Adipocyte (in vitro differentiated cells): ENCODE measurements around the gene PAQR3.
A peak's percentile ranks its signal among the peaks of the same experiment; 100 is the strongest.

Experiments used
- DNase-seq: peaks from one replicate; pipeline ENCODE4 v3.0.0-alpha.2; 2015; ENCODE audit warnings: low read depth
- H3K27me3 ChIP-seq: replicated peaks from 2 replicates; pipeline ENCODE4 v1.7.0; 2013; ENCODE audit warnings: mild to moderate bottlenecking, low read length, moderate library complexity; ENCODE audit not compliant: control insufficient read depth, insufficient read depth
- H3K36me3 ChIP-seq: 2 replicates; pipeline ENCODE4 v1.7.0; 2013; ENCODE audit warnings: low read length, mild to moderate bottlenecking, moderate library complexity; ENCODE audit not compliant: control insufficient read depth, insufficient read depth, severe bottlenecking
- H3K4me1 ChIP-seq: 2 replicates; pipeline ENCODE4 v1.7.0; 2013; ENCODE audit warnings: mild to moderate bottlenecking, low read length, moderate library complexity; ENCODE audit not compliant: control insufficient read depth, insufficient read depth
- H3K4me3 ChIP-seq: 2 replicates; pipeline ENCODE4 v1.7.0; 2013; ENCODE audit warnings: mild to moderate bottlenecking, low read length, moderate library complexity
- H3K9ac ChIP-seq: 2 replicates; pipeline ENCODE4 v1.7.0; 2013; ENCODE audit warnings: mild to moderate bottlenecking, low read length, moderate library complexity
- H3K9me3 ChIP-seq: 2 replicates; pipeline ENCODE4 v1.7.0; 2013; ENCODE audit warnings: mild to moderate bottlenecking, low read length, moderate library complexity; ENCODE audit not compliant: control insufficient read depth

PAQR3 gene

DNA sequence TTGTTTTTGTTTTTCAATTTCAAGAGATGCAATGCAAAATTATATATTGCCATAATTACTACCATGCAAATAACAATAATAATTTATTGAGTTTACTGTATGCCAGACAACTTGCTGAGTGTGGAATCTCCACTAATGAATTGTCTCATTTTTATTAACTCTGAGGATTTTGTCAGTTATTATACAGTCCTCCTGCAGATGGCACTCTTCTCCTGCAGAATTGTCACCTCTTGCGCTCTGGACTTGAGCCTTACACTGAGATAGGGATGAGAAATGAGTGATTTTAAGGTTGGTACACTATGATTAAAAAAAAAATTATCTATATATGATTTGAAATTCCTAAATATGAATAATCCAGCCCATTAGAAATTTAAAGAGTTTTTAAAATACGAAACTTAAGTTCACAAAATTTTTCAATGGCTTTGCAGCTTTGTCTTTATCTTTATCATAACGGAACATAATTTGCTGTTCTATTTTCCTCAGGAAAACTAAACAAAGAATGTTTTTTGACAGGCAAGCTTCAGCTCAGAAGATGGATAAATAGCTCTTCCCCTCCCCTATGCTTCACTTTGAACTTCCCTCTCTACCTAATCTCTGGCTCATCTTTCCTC, 12.7 kb upstream of the PAQR3 start:
- peak; percentile 80 for DNase-seq
- no peaks in the 10 kb centered on the region for H3K9me3 ChIP-seq
- no peak overlapping the region for H3K4me3 ChIP-seq
- no peak overlapping the region for H3K9ac ChIP-seq
- no peaks in the 10 kb centered on the region for H3K36me3 ChIP-seq
- no peaks in the 10 kb centered on the region for H3K27me3 ChIP-seq
- H3K4me1 ChIP-seq, result no peaks in the 10 kb centered on the region

DNA sequence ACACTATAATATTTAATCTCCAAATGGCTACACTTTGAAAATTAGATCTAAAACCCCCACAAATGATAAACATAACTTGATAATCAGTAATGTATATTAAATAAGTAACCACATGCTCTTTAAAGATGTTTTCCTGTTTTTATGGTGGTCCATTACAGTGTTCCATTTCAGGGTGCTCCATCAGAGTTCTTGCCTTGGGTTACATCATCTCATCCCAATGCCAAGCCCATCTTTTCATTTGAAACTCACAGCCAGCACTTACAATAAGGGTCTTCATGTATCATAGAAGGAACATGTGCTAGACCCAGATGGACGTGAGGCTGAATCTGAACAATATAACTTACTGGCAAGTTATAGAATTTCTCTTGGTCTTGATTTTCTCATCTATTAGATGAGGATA, 10.5 kb upstream of the PAQR3 start:
- H3K9me3 ChIP-seq, result peaks cover 5% of the 10 kb centered on the region
- no peaks in the 10 kb centered on the region for H3K27me3 ChIP-seq
- no peak overlapping the region for H3K4me3 ChIP-seq
- H3K4me1 ChIP-seq, result no peaks in the 10 kb centered on the region
- H3K36me3 ChIP-seq, result no peaks in the 10 kb centered on the region
- no peak overlapping the region for H3K9ac ChIP-seq
- DNase-seq, result no peak

DNA sequence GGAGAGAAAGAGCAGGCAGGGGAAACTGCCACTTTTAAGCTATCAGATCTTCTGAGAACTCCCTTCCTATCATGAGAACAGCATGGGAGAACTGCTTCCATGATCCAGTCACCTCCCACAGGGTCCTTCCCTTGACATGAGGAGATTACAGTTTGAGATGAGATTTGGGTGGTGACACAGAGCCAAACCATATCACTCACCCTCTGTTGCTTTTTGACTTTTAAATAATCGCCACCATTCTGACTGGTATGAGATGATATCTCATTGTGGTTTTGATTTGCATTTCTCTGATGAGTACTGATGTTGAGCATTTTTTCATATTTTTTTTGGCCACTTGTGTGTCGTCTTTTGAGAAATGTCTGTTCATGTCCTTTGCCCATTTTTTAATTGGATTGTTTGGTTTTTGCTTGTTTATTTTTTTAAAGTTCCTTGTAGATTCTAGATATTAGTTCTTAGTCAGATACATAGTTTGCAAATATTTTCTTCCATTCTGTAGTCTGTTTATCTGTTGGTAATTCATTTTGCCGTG, 6.5 kb upstream of the PAQR3 start:
- Histone ChIP-seq H3K27me3 (no peaks in the 10 kb centered on the region), H3K4me3 (no peak overlapping the region), H3K4me1 (no peaks in the 10 kb centered on the region), H3K9me3 (peaks cover 5% of the 10 kb centered on the region), H3K36me3 (no peaks in the 10 kb centered on the region), H3K9ac (no peak overlapping the region)
- DNase-seq, result no peak

DNA sequence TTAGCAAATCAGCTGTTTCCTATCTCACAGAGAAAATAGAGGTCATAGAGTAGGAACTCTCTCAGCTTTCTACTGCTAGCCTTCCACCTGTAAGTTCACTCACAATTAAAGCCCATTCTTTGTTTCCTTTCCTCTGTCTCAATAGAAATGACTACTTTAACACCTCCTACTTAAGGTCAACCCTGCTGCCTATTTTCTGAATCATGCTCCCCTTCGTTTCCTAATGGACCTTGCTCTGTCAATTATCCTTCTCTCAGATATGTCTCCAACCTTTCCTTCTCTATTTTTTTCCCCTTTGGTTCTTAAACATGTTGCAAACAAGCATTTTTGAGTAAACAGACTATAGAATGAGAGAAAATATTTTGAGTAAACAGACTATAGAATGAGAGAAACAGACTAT, 5.1 kb upstream of the PAQR3 start:
- no peak for DNase-seq
- no peak overlapping the region for H3K9ac ChIP-seq
- H3K9me3 ChIP-seq, result peaks cover 5% of the 10 kb centered on the region
- H3K36me3 ChIP-seq, result no peaks in the 10 kb centered on the region
- H3K4me3 ChIP-seq, result no peak overlapping the region
- H3K4me1 ChIP-seq, result peaks cover 8% of the 10 kb centered on the region
- no peaks in the 10 kb centered on the region for H3K27me3 ChIP-seq

DNA sequence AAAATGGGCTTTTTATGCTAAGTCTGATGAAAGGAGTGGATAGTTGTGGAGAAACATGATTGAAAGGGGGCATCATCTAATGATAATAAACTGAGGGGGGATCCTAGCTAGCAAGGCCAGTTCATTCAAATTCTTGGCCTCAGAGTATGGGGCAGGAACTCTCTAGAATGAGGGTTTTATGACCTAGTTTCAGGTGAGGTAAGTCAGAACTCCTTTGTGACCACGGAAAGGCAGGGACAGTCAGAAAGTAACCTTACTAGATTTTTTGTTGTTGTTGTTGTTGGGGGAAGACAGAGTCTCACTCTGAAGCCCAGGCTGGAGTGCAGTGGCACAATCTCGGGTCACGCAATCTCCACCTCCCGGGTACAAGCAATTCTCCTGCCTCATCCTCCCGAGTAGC, 1.5 kb upstream of the PAQR3 start:
- no peak overlapping the region for H3K9ac ChIP-seq
- H3K36me3 ChIP-seq, result no peaks in the 10 kb centered on the region
- peaks cover 18% of the 10 kb centered on the region for H3K4me1 ChIP-seq
- H3K27me3 ChIP-seq, result no peaks in the 10 kb centered on the region
- DNase-seq, result no peak
- no peaks in the 10 kb centered on the region for H3K9me3 ChIP-seq
- H3K4me3 ChIP-seq, result no peak overlapping the region

DNA sequence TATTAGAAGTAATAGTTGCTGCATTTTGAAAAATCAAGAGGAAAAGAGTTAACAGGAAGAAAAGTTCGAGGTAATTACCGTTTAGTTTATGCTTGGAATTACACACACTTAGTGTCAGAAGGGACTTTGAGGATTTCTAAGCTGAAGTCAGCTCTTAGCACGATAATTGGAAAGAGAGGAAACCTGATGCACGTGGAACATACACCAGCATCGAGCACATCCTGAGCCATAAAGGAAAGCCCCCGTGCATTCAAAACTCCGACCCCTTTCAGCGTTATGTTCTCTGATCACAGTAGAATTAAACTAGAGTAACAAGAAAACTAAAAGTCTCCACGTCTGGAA, 400 bp upstream of the PAQR3 start:
- Histone ChIP-seq H3K36me3 (no peaks in the 10 kb centered on the region), H3K9ac (peak overlapping the region; percentile 91), H3K4me1 (peaks cover 18% of the 10 kb centered on the region), H3K4me3 (peak overlapping the region; percentile 93), H3K9me3 (no peaks in the 10 kb centered on the region), H3K27me3 (no peaks in the 10 kb centered on the region)
- no peak for DNase-seq

DNA sequence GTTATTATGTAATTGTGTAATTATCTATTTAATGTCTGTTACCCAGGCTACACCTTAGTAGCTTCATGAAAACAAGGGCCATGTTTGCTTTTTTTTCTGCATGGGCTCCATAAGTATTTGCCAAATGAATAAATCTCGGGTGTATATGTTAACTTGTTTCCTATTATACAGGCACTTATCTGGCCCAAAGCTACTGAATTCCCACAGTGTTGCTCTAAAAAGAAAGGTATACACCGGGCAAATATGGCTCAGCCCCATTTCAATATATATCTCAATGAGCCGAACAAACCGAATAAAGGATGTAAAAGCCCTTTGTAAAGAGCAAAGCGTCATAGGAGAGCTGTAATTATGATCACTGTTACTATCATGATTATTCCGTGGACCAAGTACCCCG, 767 bp downstream of the PAQR3 start:
- Histone ChIP-seq H3K9me3 (no peaks in the 10 kb centered on the region), H3K36me3 (no peaks in the 10 kb centered on the region), H3K4me3 (peak overlapping the region; percentile 93), H3K27me3 (no peaks in the 10 kb centered on the region), H3K9ac (peak overlapping the region; percentile 91), H3K4me1 (peaks cover 18% of the 10 kb centered on the region)
- DNase-seq, result peak; percentile 19

DNA sequence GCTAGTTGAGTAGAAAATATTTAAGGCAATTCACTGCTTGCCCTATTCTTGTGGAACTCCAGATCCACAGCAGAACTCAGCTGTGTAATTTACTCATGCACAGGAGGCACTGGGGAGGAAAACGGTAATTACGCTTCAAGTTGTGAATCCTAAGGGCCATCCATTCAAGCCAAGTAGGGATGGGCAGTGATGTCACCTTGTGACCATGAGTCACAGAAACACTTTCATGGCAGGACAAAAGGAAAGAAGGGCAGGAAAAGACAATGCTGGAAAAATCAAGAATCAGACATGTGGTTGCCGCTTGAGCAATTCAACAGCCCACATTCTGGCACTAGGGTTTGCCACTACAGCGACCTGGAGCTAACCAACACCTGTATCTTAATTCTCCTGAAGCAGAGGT, 1.4 kb downstream of the PAQR3 start:
- no peaks in the 10 kb centered on the region for H3K9me3 ChIP-seq
- peak overlapping the region; percentile 93 for H3K4me3 ChIP-seq
- no peak for DNase-seq
- H3K27me3 ChIP-seq, result no peaks in the 10 kb centered on the region
- no peaks in the 10 kb centered on the region for H3K36me3 ChIP-seq
- peaks cover 18% of the 10 kb centered on the region for H3K4me1 ChIP-seq
- no peak overlapping the region for H3K9ac ChIP-seq

DNA sequence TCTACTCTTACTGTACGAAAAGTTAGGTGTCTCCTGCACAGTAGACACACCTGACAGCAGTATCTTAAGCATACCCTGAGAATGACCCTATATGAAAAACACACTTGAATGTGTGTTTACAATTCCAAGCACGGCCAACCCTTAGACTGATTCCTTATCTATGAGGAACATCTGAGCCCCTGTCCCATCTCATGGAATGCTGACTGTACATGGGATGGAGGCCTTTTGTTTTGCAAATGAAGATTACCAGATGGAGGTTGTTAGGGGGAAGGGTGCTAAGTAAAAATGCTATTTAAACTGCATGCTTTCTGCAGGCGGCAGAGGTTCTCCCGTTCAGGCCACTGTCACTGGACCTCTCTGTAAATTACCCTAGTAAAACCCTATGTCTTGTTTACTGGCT, 2.2 kb downstream of the PAQR3 start:
- no peak for DNase-seq
- no peak overlapping the region for H3K4me3 ChIP-seq
- H3K4me1 ChIP-seq, result peaks cover 18% of the 10 kb centered on the region
- H3K9me3 ChIP-seq, result no peaks in the 10 kb centered on the region
- no peaks in the 10 kb centered on the region for H3K27me3 ChIP-seq
- H3K36me3 ChIP-seq, result no peaks in the 10 kb centered on the region
- no peak overlapping the region for H3K9ac ChIP-seq

DNA sequence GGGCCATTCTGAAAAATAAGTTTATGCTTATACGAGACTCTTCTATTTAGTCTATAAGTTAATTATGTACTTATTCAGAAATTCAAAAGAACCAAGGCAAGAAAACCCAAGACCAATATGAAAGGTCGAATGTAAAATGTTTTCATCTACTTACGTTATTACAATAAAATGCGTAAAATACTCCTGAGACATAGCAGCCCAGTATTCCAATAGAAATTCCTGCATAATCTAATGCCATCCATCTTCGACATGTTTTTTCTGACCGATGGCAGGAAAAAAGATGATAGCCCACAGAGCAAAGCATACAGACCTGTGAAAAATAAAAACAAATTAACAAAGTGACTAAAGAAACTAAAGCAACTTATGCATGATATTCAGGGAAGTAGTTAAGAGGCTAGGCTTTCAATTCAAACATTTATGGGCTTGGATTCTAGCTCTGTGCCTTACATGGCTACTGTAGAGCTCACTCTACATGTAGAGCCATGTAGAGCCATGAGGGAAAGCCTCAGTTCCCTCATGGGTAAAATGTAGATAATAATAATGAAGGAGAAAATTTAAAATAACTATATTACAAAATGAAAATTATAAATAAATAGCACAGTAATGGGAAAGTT, 9.1 kb downstream of the PAQR3 start:
- Histone ChIP-seq H3K9me3 (no peaks in the 10 kb centered on the region), H3K4me3 (no peak overlapping the region), H3K36me3 (peaks cover 27% of the 10 kb centered on the region), H3K9ac (no peak overlapping the region), H3K27me3 (no peaks in the 10 kb centered on the region), H3K4me1 (peaks cover 5% of the 10 kb centered on the region)
- no peak for DNase-seq

DNA sequence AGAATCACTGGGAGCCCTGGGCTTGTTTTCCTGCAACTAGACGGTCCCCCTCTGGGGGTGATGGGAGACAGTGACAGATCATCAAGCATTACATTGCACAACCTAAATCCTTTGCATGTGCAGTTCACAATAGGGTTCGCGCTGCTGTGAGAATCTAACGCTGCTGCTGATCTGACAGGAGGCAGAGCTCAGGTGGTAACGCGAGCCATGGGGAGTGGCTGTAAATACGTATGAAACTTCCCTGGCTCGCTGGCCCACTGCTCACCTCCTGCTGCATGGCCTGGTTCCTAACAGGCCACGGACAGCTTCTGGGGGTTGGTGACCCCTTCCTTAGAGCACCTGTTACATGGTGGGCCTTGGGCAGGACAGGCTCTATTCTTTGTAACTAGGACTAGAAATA, 10.4 kb downstream of the PAQR3 start:
- H3K36me3 ChIP-seq, result peaks cover 27% of the 10 kb centered on the region

DNA sequence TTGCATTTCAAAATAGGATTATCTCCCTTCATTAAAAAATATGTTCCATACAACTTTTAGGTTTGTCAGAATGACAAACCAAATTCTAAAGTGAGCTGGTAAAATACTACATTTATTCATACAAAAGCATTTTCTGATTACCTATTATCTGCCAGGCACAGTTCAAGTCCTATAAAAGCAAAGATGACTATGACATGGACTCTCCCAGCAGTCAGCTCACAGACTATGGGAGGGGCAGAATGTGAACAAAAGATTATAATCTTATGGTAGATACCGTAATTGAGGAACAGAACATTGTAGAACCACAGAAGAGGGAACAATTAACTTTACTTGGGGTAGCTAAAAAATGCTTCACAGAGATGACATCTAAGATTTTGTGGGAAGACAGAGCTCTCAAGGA, 12.4 kb downstream of the PAQR3 start:
- no peak for DNase-seq
- Histone ChIP-seq H3K9me3 (no peaks in the 10 kb centered on the region), H3K9ac (no peak overlapping the region), H3K36me3 (peaks cover 27% of the 10 kb centered on the region), H3K4me3 (no peak overlapping the region), H3K27me3 (no peaks in the 10 kb centered on the region), H3K4me1 (peaks cover 5% of the 10 kb centered on the region)

More for the DNA sequence above, 10.4 kb downstream of the PAQR3 start:
- peaks cover 5% of the 10 kb centered on the region for H3K4me1 ChIP-seq
- no peak for DNase-seq
- no peaks in the 10 kb centered on the region for H3K9me3 ChIP-seq
- no peak overlapping the region for H3K4me3 ChIP-seq
- H3K9ac ChIP-seq, result no peak overlapping the region
- H3K27me3 ChIP-seq, result no peaks in the 10 kb centered on the region
